ENCODE results near the gene SECISBP2.

SECISBP2 gene

GRCh38 chr9:89350988-89351557 is 32.8 kb downstream of the SECISBP2 start:
- no peak for DNase-seq

- peak; percentile 48 to 59 for DNase-seq
Observed at GRCh38 chr9:89351584-89352300, 33.4 kb downstream of the SECISBP2 start.

- no peak for DNase-seq
Observed at GRCh38 chr9:89352451-89352850, 34.2 kb downstream of the SECISBP2 start.

- DNase-seq: no peak
Observed at GRCh38 chr9:89352874-89353649, 34.8 kb downstream of the SECISBP2 start.

GRCh38 chr9:89353989-89354388 is 35.7 kb downstream of the SECISBP2 start:
- DNase-seq: no peak

GRCh38 chr9:89354471-89354870 is 36.2 kb downstream of the SECISBP2 start:
- no peak for DNase-seq

GRCh38 chr9:89356782-89357181 is 38.5 kb downstream of the SECISBP2 start:
- DNase-seq: no peak

GRCh38 chr9:89357331-89358197 is 39.3 kb downstream of the SECISBP2 start:
- DNase-seq: no peak

GRCh38 chr9:89358376-89358916 is 40.1 kb downstream of the SECISBP2 start:
- DNase-seq: no peak

GRCh38 chr9:89358985-89359384 is 40.7 kb downstream of the SECISBP2 start:
- no peak for DNase-seq

- no peak for DNase-seq
Observed at GRCh38 chr9:89359751-89360261, 41.5 kb downstream of the SECISBP2 start.

GRCh38 chr9:89360465-89360864 is 42.2 kb downstream of the SECISBP2 start:
- DNase-seq: no peak

GRCh38 chr9:89361031-89361430 is 42.7 kb downstream of the SECISBP2 start:
- DNase-seq: no peak

- no peak for DNase-seq
Observed at GRCh38 chr9:89361816-89362646, 43.7 kb downstream of the SECISBP2 start.

- DNase-seq: no peak
Observed at GRCh38 chr9:89362647-89363310, 44.5 kb downstream of the SECISBP2 start.

GRCh38 chr9:89363311-89363670 is 45.0 kb downstream of the SECISBP2 start:
- DNase-seq: no peak

GRCh38 chr9:89363921-89364665 is 45.8 kb downstream of the SECISBP2 start:
- no peak for DNase-seq

GRCh38 chr9:89364666-89365531 is 46.6 kb downstream of the SECISBP2 start:
- DNase-seq: no peak

- no peak for DNase-seq
Observed at GRCh38 chr9:89365532-89365912, 47.2 kb downstream of the SECISBP2 start.
